Daoy (cell line): ENCODE data around the gene ARAP1. TPM values are rescaled to one million over a fixed set of nuclear protein-coding genes. Genes with fewer than 3 reads are reported as not detected.
"Not testable (repeated sequence)": the region's sequence is repeated elsewhere in the genome, so short reads cannot be mapped to it uniquely, and the experiment has no call there.

Source experiments
- DNase-seq: peaks from one replicate; pipeline ENCODE4 v3.0.0-alpha.2; 2015; ENCODE audit warnings: low read depth
- total RNA-seq: library from RNA; depleted of rRNA; stranded (reverse); fragments of >200 nt; shearing (Covaris generic); gene quantifications from 2 replicates; pipeline ENCODE4 v1.2.3, GENCODE V29; 2014; rRNA removed

The ARAP1 gene
- 52.9 and 55.7 TPM in 2 replicates for total RNA-seq

DNA sequence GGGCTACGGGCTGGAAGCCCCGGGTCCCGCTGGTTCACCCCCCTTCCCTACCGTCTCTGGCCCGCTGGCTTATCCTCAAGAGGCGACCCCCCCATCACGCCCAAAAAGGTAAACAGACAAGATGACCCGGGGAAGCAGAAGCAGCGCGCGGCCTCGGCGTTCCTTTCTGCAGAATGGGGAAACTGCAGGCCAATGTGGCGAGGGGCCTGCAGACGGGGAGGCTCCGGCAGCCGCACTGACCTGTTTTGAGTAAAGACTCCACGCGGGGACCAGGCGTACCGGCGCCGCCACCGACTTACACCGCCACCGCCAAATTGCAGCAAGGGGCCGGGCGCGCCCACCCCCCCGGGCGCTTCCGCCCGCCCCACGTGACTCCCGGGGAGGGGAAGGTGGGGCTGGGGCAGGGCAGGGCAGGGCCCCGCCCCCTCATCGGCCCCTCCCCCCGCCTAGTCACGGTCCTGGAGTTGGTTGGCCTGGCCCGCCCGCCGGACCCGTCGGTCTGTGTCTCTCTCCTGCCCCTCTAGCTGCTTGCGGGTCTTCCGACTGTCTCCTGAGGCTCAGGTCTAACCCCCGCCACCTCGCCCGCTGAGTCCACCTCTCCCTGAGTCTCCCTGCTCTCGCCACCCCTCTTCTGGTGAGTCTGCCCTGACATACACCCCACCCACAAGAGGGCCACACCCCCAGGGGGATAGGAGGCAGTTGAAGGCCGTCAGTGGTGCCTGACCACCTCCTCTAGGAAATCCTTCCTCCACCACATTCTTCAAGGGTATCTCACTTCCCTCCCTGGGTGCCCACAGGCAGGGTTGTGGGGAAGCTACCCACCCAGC, at the start of gene ARAP1:
TSS of gene ARAP1 (minus strand) at position 321 of the 827 bp plus-strand sequence. CDS start 25,280 bp downstream, outside the sequence.
- DNase-seq, result peak; percentile 92

DNA sequence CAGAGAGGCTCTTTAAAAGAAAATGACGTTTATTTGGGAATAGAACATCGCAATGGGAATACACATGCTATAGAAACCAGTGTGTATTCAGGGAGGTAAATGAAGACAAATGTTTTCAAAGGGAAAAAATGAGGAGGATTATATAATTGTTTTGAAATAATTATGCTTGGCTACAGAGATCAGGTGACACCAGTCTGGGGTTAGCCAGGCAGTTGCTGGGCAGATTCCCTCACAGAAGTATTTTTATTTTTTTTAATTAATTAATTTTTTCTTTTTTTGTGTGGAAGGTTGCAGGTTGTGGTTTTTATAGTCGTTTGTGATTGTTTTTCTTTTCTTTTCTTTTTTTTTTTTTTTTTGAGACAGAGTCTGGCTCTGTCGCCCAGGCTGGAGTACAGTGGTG, 47.2 kb upstream of the ARAP1 start:
- no peak for DNase-seq

DNA sequence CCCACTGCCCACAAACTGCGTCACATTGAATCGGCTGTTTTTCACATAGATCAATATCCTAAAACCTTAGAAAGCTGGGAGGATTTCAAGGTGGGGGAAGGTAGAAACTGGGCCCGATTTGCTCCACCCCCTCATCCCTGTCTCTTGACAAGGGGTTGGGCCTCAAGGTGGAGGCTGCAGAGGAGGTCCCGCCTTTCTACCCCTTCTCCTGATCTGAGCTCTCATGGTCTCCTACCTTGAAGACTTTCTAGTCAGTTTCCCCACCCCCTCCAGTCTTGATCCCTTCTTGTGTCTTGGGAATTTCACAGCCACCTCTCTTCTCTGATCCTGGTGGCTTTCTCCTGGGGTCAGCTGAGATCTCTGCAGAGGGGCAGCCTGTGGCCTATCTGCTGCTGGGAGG, 46.2 kb upstream of the ARAP1 start:
- DNase-seq, result no peak

DNA sequence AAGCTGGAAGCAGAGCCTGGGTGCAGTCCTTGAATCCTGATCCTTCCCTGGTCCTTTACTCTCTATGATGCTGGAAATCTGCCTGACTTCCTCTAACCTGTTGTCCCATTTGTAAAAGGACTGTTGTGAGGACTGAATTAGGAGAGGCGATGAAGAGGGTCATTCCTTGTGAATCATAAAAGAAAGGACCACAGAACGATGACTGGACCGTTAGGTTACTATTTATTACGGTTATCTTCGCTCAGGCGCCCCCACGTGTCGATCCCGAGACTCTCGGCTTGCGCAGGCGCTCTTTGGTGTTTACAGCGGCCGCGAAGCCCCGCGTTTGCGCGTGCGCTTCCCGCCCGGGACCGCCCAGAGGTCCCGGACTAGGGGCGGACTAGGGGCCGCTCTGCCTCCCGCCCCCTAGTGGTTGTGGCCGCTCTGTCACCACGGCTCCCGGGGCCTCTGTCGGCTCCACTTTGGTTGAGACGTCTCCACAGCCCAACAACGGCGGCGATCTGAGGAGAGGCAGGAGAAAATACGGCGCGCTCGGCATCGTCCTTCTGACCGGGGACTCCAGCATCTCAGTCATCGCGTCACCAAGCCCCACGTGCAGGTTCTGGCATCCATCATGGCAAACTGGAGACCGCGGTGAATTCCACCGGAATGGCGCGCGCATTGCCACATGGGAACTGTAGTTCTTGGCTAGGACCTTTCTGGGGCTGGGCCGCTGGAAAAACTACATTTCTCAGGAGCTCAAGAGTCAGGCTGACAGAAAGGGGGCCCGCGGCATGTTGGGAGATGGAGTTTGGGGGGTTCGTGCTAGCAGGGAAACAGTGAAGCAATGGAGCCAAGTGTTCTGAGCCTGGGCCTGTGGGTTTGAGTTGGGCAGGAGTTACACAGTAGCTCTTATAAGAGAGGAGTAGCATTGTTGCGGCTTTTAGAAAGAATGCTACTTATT, 41.5 kb upstream of the ARAP1 start, which contains the start of gene STARD10:
TSS of gene STARD10 (minus strand) at position 623 of the 943 bp plus-strand sequence. CDS start 12,866 bp downstream, outside the sequence.
- peak; percentile 96 for DNase-seq

DNA sequence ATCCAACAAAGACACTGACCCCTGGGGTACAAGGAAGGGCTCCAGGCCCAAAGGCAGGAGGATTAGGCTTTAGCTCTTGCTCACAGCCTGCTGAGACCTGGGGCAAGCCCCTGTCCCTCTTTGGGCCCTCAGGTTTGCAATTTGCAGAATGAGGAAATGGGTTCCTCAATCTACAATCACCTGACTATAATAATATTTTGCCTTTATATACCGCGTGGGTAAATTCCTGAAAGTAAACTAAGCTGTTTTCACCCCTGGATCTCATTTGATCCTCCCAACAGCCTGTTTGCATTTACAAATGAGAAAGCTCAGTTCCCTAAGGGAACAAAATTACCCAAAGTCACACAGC, 40.8 kb upstream of the ARAP1 start:
- DNase-seq, result no peak

DNA sequence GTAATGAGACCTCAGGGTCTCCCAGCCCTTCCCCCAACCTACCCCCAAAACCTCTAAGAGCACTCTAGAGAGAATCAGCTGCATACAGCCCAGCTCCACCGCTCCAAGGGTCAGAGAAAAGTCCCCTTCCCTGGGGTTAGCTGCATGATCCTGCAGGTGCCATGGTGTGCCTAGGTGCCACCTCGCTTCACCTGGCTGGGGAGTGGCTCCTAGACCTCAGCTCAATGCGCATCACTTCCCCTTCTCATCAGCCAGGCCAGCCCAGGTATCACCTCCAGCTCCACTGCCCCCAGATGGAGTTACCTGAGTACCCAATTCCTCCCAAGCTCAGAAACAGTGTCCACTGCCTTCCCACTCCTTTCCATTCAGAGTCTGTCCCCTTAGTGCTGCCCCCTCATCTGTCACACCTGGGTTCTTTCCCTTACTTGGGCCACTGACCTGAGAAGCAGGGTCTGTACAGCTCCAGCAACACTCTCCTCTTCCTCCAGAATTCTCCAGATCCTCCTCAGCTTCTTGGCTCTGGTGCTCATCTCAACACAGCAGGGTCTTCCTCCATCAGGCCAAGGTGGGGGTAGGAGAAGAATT, 40.3 kb upstream of the ARAP1 start:
- DNase-seq, result no peak

DNA sequence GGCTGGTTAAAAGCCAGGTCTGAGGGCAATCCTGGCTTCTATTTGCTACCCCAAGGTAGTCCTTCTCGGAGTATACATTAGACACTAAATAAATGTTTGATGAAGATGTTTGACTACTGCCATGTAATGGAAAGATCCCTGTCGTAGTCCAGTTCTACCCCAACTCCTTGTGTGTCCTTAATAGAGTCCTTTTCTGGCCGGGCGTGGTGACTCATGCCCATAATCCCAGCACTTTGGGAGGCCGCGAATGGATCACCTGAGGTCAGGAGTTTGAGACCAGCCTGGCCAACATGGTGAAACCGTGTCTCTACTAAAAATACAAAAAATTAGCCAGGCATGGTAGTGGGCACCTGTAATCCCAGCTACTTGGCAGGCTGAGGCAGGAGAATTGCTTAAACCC, 39.0 kb upstream of the ARAP1 start:
- DNase-seq, result not testable (repeated sequence)

- DNase-seq, result peak; percentile 60
Measured at GRCh38 chr11:72789493-72790131, 37.4 kb upstream of the ARAP1 start.

GRCh38 chr11:72788241-72788640, 36.0 kb upstream of the ARAP1 start:
- DNase-seq, result no peak

- DNase-seq, result no peak
Measured at GRCh38 chr11:72787216-72788104, 35.3 kb upstream of the ARAP1 start.

- DNase-seq, result no peak
Measured at GRCh38 chr11:72786305-72787215, 34.4 kb upstream of the ARAP1 start.

GRCh38 chr11:72784662-72785061, 32.5 kb upstream of the ARAP1 start:
- DNase-seq, result no peak

GRCh38 chr11:72783144-72783905, 31.1 kb upstream of the ARAP1 start:
- DNase-seq, result no peak

DNA sequence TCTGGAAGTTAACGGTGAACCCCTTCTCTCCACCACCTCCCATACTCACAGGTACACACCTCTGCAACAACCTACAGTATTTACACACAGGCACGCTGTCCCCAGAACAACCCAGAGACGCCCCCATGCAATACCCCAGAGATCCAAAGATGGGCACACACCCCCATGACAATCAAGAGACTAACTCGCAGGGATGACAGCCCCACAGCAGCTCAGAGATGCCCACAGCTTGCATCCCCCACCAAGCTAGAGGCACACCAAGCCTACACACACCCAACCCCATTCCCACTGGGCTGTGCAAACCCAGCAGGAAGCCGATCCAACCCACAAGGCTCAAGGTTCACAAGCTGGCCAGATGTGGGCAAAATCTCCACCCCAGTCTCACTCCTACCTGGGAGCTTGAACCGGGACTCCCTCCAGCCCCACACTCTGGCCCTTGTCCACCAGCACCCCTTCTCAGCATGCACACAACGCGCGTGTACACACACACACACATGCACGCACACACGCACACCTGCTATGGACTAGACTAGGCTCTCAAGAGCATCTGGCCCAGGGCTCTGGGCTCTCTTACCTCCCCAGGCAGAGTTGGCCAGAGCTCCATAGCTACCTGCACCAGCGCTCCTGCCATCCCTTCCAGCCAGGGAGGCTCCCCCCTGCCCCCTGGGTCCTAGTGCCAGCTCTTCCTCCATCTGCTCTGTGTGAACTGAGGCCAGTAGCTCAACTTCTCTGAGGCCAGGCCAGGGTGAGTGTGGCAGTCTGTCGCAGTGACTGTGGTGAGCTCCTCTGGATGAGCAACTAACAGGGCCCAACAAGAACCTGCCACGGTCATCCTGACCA, 30.1 kb upstream of the ARAP1 start:
- no peak for DNase-seq

DNA sequence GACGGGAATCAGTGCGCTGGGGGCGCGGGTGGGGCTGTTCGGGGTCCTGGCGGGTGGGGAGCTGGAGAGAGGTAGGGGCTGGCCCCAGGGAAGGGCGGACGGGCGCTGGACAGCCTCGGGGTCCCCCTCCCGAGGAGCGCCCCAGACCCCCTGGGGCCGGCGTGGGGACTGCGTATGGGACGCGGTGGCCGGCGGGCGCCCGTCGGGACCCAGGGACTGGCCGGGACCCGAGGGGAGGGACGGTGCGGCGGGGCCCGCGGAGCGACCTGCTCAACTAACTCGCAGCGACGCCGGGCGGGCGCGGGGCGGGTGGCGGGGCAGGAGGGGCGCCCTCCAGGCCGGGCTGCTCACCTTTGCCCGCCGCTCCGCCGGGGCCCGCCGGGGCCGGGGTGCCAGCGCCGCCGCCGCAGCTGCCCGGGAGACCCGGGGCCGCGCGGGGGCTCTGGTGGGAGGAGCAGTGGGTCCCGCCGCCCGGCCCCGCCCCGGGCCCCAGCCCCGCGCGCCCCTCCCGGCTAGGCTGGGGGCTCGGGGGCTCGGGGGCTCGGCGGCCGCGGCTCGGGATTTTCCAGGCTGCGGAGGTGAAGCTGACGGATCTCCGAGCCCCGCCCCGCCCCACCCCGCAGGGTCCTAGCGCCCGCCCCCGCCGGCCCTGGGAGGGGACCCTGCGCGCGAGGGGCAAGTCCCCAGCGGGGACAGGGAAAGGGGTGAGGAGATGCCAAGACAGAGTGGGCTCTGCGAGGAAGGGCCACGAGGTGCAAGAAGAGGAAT, 29.3 kb upstream of the ARAP1 start:
- DNase-seq, result peak; percentile 29

GRCh38 chr11:72781063-72781312, 28.8 kb upstream of the ARAP1 start:
- no peak for DNase-seq

GRCh38 chr11:72780296-72781062, 28.3 kb upstream of the ARAP1 start:
- DNase-seq, result no peak
